Endothelial cell of umbilical vein (primary cell): ENCODE results near the gene STAT5B. TPM values are rescaled to one million over a fixed set of nuclear protein-coding genes. Genes with fewer than 3 reads are reported as not detected.
"Not testable (repeated sequence)": the region's sequence is repeated elsewhere in the genome, so short reads cannot be mapped to it uniquely, and the experiment has no call there.

ENCODE experiments used
- BruUV-seq: library from RNA; stranded (reverse); fragments of 400-500 nt; replicated peaks from 2 replicates; lab custom pipeline; 2021; lab: Mats Ljungman, UMichigan
- CTCF ChIA-PET: fragments of 300-600, 350-600 bp; sonication (Branson Sonifier 250); formaldehyde crosslinking; loops from one replicate; lab custom pipeline; 2021; ENCODE audit warnings: antibody characterized with exemption, inconsistent platforms; lab: Charles Lee
- POLR2A ChIA-PET: fragments of 300-600, 350-600 bp; sonication (Branson Sonifier 250); formaldehyde crosslinking; loops from one replicate; lab custom pipeline; 2021; ENCODE audit warnings: antibody characterized with exemption, inconsistent platforms; lab: Charles Lee
- DNase-seq: peaks from one replicate; pipeline ENCODE4 v3.0.0-alpha.2; 2011; ENCODE audit warnings: low read depth, low spot score
- FAIRE-seq: peaks from 2 replicates; lab custom pipeline; 2011; peaks lifted over from hg19 to GRCh38; lab: Jason Lieb, UNC
- H2AFZ ChIP-seq: 2 replicates; pipeline ENCODE4 v1.6.0; 2012; ENCODE audit warnings: low read depth, low read length, control low read depth, inconsistent platforms
- H3K27ac ChIP-seq: 2 replicates; pipeline ENCODE4 v1.5.1; 2011; ENCODE audit warnings: low read depth, mild to moderate bottlenecking, control low read depth, low read length, moderate library complexity; ENCODE audit not compliant: insufficient read depth
- H3K27me3 ChIP-seq, 2 experiments: 2 replicates each; pipeline versions ENCODE4 v1.6.0 to v1.6.1; 2011; ENCODE audit warnings: low read length in 2 of 2, mixed read lengths in 1 of 2; ENCODE audit not compliant: control insufficient read depth in 2 of 2, insufficient read depth in 2 of 2
- H3K36me3 ChIP-seq, 2 experiments: 2 replicates in 1 of 2; 3 replicates in 1 of 2; pipeline ENCODE4 v1.5.1; 2011; ENCODE audit warnings: low read length in 2 of 2, mild to moderate bottlenecking in 1 of 2, moderate library complexity in 1 of 2; ENCODE audit not compliant: control insufficient read depth in 2 of 2, insufficient read depth in 2 of 2; ENCODE audit errors: extremely low read depth in 1 of 2
- H3K4me1 ChIP-seq: 3 replicates; pipeline ENCODE4 v1.5.1; 2011; ENCODE audit warnings: mild to moderate bottlenecking, low read length; ENCODE audit not compliant: control insufficient read depth, insufficient read depth; ENCODE audit errors: extremely low read depth
- H3K4me2 ChIP-seq: 2 replicates; pipeline ENCODE4 v1.6.1; 2011; ENCODE audit warnings: low read length, control low read depth, mixed read lengths; ENCODE audit not compliant: insufficient read depth
- H3K4me3 ChIP-seq, 3 experiments: fragments of 200-600 bp in 1 of 3; sonication (generic), shearing (Covaris generic) in 1 of 3; replicated peaks in 1 of 3; 2 replicates each; pipeline ENCODE4 v1.5.1; 2011 to 2016; ENCODE audit warnings: control low read depth in 3 of 3, low read length in 3 of 3, mild to moderate bottlenecking in 2 of 3, inconsistent platforms in 1 of 3, low read depth in 1 of 3, moderate library complexity in 1 of 3; ENCODE audit not compliant: insufficient read depth in 1 of 3
- H3K79me2 ChIP-seq: 2 replicates; pipeline ENCODE4 v1.6.0; 2012; ENCODE audit warnings: low read length, inconsistent platforms; ENCODE audit not compliant: control insufficient read depth, insufficient read depth
- H3K9ac ChIP-seq: replicated peaks from 2 replicates; pipeline ENCODE3; 2011; ENCODE audit warnings: low read length, control low read depth; ENCODE audit not compliant: insufficient read depth; ENCODE audit errors: extremely low read depth
- H3K9me1 ChIP-seq: replicated peaks from 3 replicates; pipeline ENCODE4 v1.6.0; 2011; ENCODE audit warnings: mild to moderate bottlenecking, low read length; ENCODE audit not compliant: control insufficient read depth, insufficient read depth; ENCODE audit errors: extremely low read depth
- H3K9me3 ChIP-seq: replicated peaks from 2 replicates; pipeline ENCODE4 v1.5.1; 2012; ENCODE audit warnings: low read length, inconsistent platforms; ENCODE audit not compliant: control insufficient read depth, insufficient read depth
- H4K20me1 ChIP-seq: replicated peaks from 2 replicates; pipeline ENCODE3; 2011; ENCODE audit warnings: mild to moderate bottlenecking, low read length; ENCODE audit not compliant: control insufficient read depth, insufficient read depth; ENCODE audit errors: extremely low read depth
- CTCF ChIP-seq, 2 donors: IDR thresholded peaks; 1 replicate in 1 of 2; 2 replicates in 1 of 2; pipeline ENCODE4 v1.5.1; 2011; ENCODE audit warnings: low read length in 2 of 2, mild to moderate bottlenecking in 2 of 2, moderate library complexity in 2 of 2, control low read depth in 1 of 2, inconsistent platforms in 1 of 2, low read depth in 1 of 2; ENCODE audit not compliant: insufficient read depth in 1 of 2; ENCODE audit errors: extremely low read depth in 1 of 2
- EZH2 ChIP-seq: IDR thresholded peaks from 2 replicates; pipeline ENCODE4 v1.6.1; 2012; ENCODE audit warnings: borderline replicate concordance, low read depth, mild to moderate bottlenecking, moderate library complexity, low read length, inconsistent platforms; ENCODE audit not compliant: severe bottlenecking
- FOS ChIP-seq: IDR thresholded peaks from 2 replicates; pipeline ENCODE4 v1.6.1; 2011; ENCODE audit warnings: mild to moderate bottlenecking, low read length, moderate library complexity, borderline replicate concordance; ENCODE audit not compliant: insufficient read depth
- GATA2 ChIP-seq: IDR thresholded peaks from 2 replicates; pipeline ENCODE4 v1.7.0; 2011; ENCODE audit warnings: low read depth, mild to moderate bottlenecking, moderate library complexity, mixed read lengths, low read length; ENCODE audit not compliant: insufficient read length, insufficient read depth
- JUN ChIP-seq: IDR thresholded peaks from 2 replicates; pipeline ENCODE4 v1.6.1; 2011; ENCODE audit warnings: borderline replicate concordance, low read depth; ENCODE audit not compliant: insufficient read length, insufficient read depth
- MYC ChIP-seq: IDR thresholded peaks from one replicate; pipeline ENCODE4 v1.6.1; 2011; ENCODE audit warnings: mild to moderate bottlenecking, low read depth, low read length
- POLR2A ChIP-seq: IDR thresholded peaks from 2 replicates; pipeline ENCODE4 v1.6.1; 2012; ENCODE audit warnings: low read depth, mild to moderate bottlenecking, control low read depth, low read length
- POLR2AphosphoS5 ChIP-seq: IDR thresholded peaks from 2 replicates; pipeline ENCODE4 v1.6.1; 2012; ENCODE audit warnings: low read depth, mild to moderate bottlenecking, control low read depth, low read length, moderate library complexity; ENCODE audit not compliant: insufficient read depth
- dilution Hi-C: fragments of 300-500 bp; cut with MboI; formaldehyde crosslinking; loops from one replicate; pipeline ENCODE4 v1.15.0; 2019; ENCODE audit warnings: low sequenced_read_pairs; ENCODE audit not compliant: extremely low pct_ligation_motif_present
- intact Hi-C: fragments of 100-400 bp; cut with micrococcal nuclease; formaldehyde crosslinking; loops from one replicate; pipeline ENCODE4 v1.10.0; 2022
- polyA plus RNA-seq, 4 experiments: library from polyadenylated mRNA; depleted of rRNA in 3 of 4; stranded (reverse) in 3 of 4; unstranded in 1 of 4; fragments of >200 nt; gene quantifications; 2 replicates each; pipeline versions ENCODE4 v1.2.1 to v1.2.3, GENCODE V29; 2011 to 2012; ENCODE audit warnings: missing spikeins in 1 of 4
- total RNA-seq: library from RNA; stranded (reverse); gene quantifications from 2 replicates; pipeline ENCODE4 v1.2.3, GENCODE V29; 2021
- TF ChIP-seq, protein P1 (sequence below): IDR thresholded peaks from 2 replicates; pipeline ENCODE4 v1.6.1; 2011; ENCODE audit not compliant: insufficient read depth, insufficient read length

Gene STAT5B
- total and polyA plus RNA-seq, 2 donors (not counting 3 experiments of a cell fraction or from before 2014, with no cell fraction given) = 43.3 to 53.7 TPM

- peaks cover 10 to 16% of the 10 kb centered on the region in 2 experiments for H3K36me3 ChIP-seq
- no peak overlapping the region for H3K27ac ChIP-seq
- H3K79me2 ChIP-seq = no peaks in the 10 kb centered on the region
- no peaks in the 10 kb centered on the region for H4K20me1 ChIP-seq
- dilution Hi-C loops = no loop called here
- POLR2A ChIA-PET = no interaction called here
- no peaks in the 10 kb centered on the region for H3K9me1 ChIP-seq
- no peaks in the 10 kb centered on the region for H3K4me1 ChIP-seq
- H3K9me3 ChIP-seq = no peaks in the 10 kb centered on the region
- intact Hi-C loops = no loop called here
- no peak for TF ChIP-seq JUN
- no peak for TF ChIP-seq GATA2
- no peak for TF ChIP-seq POLR2A
- TF ChIP-seq CTCF (IDR thresholded peaks at IDR 0.05; ENCODE audit: extremely low read depth in 1 of 2, insufficient read depth in 1 of 2, low read depth in 1 of 2, low read length in 2 of 2) = no peak
- TF ChIP-seq MYC = no peak
- TF ChIP-seq, protein P1, sequence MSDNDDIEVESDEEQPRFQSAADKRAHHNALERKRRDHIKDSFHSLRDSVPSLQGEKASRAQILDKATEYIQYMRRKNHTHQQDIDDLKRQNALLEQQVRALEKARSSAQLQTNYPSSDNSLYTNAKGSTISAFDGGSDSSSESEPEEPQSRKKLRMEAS = no peak
- no peak for TF ChIP-seq FOS
- TF ChIP-seq POLR2AphosphoS5 = no peak
- no peak for TF ChIP-seq EZH2
- no peak overlapping the region for H2AFZ ChIP-seq
- FAIRE-seq (no peak), DNase-seq (no peak)
- no TSS peak for BruUV-seq
- no peaks in the 10 kb centered on the region for H3K27me3 ChIP-seq
- no peak overlapping the region for H3K4me2 ChIP-seq
- CTCF ChIA-PET = interaction anchor here (3.3 kb wide), 1 partner anchor 10 kb away, joined by 18 read pairs; no protein-coding TSS in a partner anchor
- H3K9ac ChIP-seq = no peak overlapping the region
- no peak overlapping the region for H3K4me3 ChIP-seq
Observed at GRCh38 chr17:42212382-42212781, 63.8 kb downstream of the STAT5B start.

- BruUV-seq, H3K4me2 ChIP-seq, H3K27me3 ChIP-seq, H4K20me1 ChIP-seq, dilution Hi-C loops, H3K79me2 ChIP-seq, H3K27ac ChIP-seq, H3K4me1 ChIP-seq, H2AFZ ChIP-seq, DNase-seq, H3K9me3 ChIP-seq, intact Hi-C loops, H3K9me1 ChIP-seq, H3K9ac ChIP-seq, H3K4me3 ChIP-seq, POLR2A ChIA-PET: not testable (repeated sequence)
- peaks cover 10 to 16% of the 10 kb centered on the region in 2 experiments for H3K36me3 ChIP-seq
- peak; percentile 33 for FAIRE-seq
- CTCF ChIA-PET = interaction anchor here (3.3 kb wide), 1 partner anchor 10 kb away, joined by 18 read pairs; no protein-coding TSS in a partner anchor
Observed at GRCh38 chr17:42211921-42212341, 64.3 kb downstream of the STAT5B start.
